ENCODE results near the gene ATG2B.

Gene ATG2B

DNA sequence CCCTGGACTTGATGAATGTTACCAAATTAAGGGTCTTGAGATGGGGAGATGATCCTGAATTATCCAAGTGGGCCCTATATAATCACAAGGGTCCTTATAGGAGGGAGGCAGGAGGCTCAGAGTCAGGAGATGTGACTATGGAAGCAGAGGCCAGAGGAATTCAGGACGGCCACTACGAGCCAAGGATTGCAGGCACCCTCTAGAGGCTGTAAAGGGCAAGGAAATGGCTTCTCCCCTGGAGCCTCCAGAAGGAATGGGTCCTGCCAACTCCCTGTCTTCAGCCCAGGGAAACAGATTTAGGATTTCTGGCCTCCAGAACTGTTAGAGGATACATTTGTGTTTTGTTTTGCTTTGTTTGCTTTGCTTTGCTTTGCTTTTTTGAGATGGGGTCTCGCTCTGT, 98.3 kb downstream of the ATG2B start:
- H3K4me3 ChIP-seq (ENCODE audit: low read depth, low read length) = no peak overlapping the region
- DNase-seq (ENCODE audit: low read depth) = peak; percentile 54
- TF ChIP-seq, protein P1, sequence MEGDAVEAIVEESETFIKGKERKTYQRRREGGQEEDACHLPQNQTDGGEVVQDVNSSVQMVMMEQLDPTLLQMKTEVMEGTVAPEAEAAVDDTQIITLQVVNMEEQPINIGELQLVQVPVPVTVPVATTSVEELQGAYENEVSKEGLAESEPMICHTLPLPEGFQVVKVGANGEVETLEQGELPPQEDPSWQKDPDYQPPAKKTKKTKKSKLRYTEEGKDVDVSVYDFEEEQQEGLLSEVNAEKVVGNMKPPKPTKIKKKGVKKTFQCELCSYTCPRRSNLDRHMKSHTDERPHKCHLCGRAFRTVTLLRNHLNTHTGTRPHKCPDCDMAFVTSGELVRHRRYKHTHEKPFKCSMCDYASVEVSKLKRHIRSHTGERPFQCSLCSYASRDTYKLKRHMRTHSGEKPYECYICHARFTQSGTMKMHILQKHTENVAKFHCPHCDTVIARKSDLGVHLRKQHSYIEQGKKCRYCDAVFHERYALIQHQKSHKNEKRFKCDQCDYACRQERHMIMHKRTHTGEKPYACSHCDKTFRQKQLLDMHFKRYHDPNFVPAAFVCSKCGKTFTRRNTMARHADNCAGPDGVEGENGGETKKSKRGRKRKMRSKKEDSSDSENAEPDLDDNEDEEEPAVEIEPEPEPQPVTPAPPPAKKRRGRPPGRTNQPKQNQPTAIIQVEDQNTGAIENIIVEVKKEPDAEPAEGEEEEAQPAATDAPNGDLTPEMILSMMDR (conservative IDR thresholded peaks at IDR 0.05; ENCODE audit: low read depth, low read length) = peak; percentile 69

DNA sequence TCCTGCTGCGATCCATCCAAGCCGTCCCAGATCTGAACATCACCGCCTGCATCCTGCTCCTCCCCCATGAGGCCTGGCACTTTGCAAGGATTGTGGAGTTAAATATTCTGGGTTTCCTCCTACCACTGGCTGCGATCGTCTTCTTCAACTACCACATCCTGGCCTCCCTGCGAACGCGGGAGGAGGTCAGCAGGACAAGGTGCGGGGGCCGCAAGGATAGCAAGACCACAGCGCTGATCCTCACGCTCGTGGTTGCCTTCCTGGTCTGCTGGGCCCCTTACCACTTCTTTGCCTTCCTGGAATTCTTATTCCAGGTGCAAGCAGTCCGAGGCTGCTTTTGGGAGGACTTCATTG, 99.0 kb downstream of the ATG2B start:
- H3K4me3 ChIP-seq (ENCODE audit: low read depth, low read length) = no peak overlapping the region
- TF ChIP-seq, protein P1 (conservative IDR thresholded peaks at IDR 0.05; ENCODE audit: low read depth, low read length) = no peak
- no peak for DNase-seq (ENCODE audit: low read depth)

DNA sequence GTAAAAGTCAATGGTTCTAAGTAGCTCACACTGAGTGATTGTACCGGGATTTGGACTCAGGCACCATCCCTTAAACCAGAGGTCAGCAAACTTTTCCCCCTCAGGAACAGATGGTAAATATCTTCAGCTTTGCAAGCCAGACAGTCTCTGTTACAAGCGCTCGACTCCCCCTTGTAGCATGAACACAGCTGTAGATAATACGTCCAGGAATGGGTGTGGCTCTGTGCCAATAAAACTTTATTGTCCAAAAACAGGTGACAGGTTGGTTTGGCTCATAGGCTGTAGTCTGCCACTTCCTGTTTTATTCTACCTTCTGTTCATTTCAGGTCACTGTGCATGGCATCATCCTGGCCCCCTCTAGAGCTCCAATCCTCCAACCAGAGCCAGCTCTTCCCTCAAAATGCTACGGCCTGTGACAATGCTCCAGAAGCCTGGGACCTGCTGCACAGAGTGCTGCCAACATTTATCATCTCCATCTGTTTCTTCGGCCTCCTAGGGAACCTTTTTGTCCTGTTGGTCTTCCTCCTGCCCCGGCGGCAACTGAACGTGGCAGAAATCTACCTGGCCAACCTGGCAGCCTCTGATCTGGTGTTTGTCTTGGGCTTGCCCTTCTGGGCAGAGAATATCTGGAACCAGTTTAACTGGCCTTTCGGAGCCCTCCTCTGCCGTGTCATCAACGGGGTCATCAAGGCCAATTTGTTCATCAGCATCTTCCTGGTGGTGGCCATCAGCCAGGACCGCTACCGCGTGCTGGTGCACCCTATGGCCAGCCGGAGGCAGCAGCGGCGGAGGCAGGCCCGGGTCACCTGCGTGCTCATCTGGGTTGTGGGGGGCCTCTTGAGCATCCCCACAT, 99.6 kb downstream of the ATG2B start:
- TF ChIP-seq, protein P1 (conservative IDR thresholded peaks at IDR 0.05; ENCODE audit: low read depth, low read length) = no peak
- no peak for DNase-seq (ENCODE audit: low read depth)

DNA sequence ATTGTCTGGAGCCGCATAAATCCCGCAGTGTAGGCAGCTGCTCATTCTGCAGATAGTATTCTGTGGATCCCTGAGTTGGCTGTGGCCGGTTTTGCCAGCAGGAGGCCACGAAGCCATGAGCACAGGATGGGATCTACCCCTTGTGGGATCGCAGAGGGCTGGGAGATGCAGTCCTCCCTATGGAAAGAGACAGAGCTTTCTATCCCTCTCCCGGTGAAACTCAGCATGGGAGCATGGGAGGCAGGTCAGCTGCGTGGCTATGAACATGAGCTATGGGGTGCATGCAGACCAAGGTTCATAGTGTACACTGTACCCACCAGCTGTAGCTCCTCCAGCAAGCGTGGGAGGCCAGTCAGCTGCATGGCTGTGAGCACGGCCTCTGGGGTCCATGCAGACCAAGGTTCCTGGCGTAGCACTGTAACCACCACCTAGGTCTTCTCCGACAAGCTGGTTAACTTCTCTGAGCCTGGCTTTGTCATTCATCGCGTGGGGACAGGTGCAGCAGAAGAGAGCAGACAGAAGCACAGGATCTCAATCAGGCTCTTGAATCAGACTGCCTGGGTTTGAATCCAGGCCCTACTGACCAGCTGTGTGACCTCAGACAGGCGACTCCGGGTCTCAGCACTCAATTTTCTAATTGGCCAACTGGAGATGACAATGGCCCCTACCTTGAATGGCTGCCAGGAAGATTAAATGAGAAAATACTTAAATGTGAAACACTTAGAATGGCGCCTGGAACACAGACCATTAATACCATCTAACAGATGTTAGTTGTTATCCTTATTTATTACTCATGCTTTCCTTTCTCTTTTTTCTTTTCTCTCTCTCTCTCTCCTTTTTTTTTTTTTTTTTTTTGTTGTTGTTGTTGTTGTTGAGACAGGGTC, 101.1 kb downstream of the ATG2B start:
- no peak overlapping the region for H3K4me3 ChIP-seq (ENCODE audit: low read depth, low read length)
- DNase-seq (ENCODE audit: low read depth) = no peak
- TF ChIP-seq, protein P1 (conservative IDR thresholded peaks at IDR 0.05; ENCODE audit: low read depth, low read length) = peak; percentile 17

More for the DNA sequence above, 99.6 kb downstream of the ATG2B start:
- no peak overlapping the region for H3K4me3 ChIP-seq (ENCODE audit: low read depth, low read length)

DNA sequence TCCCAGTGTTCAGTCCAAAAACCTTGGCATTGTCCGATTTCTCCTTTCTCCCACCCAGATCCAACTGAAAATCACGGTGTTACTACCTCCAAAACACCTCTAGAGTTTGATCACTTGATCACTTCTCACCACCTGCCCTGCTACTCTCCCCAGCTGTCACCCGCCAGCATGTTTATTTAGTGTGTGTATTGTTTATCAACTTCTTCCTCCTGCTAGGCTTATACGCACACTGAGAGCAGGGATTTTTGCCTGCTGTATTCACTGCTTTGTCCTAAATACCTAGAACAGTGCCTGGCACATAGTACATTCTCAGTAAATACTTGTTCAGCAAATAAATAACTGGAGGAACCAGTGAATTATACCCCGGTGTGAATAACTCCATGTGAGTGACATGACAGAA, 102.1 kb downstream of the ATG2B start:
- no peak for DNase-seq (ENCODE audit: low read depth)
- no peak overlapping the region for H3K4me3 ChIP-seq (ENCODE audit: low read depth, low read length)
- TF ChIP-seq, protein P1 (conservative IDR thresholded peaks at IDR 0.05; ENCODE audit: low read depth, low read length) = no peak

DNA sequence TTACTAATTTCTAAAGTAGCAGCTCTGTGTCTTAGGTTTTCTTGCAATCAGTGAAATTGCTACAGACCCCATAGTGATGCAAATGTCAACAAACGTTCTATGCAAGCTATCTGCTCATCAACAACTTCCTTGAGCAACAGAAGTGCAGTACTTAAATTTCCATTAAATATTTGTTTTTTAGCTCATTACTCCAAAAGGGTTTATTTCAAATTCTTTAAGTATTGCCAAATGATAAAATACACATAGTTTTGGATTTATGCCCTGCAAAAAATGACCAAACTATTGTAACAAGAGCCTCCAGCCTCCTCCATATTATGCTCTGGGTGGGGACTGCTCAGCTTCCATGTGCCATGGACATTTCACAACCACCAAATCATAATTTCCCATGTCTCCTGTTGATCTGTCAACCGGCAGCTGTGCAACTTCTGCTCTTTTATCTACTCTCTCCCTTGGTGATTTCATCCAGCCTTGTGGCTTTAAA, 102.8 kb downstream of the ATG2B start:
- DNase-seq (ENCODE audit: low read depth) = peak; percentile 79
- TF ChIP-seq, protein P1 (conservative IDR thresholded peaks at IDR 0.05; ENCODE audit: low read depth, low read length) = no peak
- no peak overlapping the region for H3K4me3 ChIP-seq (ENCODE audit: low read depth, low read length)
